H1 (cell line): Measurements from ENCODE around the gene COA3.

Source experiments
- EZH2 ChIP-seq: fragments of 200-600 bp; sonication (generic); IDR thresholded peaks from 2 replicates; pipeline ENCODE4 v1.7.1; 2012; ENCODE audit warnings: low read depth, mild to moderate bottlenecking, moderate library complexity, low read length, inconsistent platforms; ENCODE audit not compliant: severe bottlenecking
- TF ChIP-seq, protein P1 (sequence below), 3 experiments: IDR thresholded peaks; 1 replicate in 2 of 3; 2 replicates in 1 of 3; pipeline versions ENCODE4 v1.5.1 to v1.6.1; 2011; ENCODE audit warnings: low read length in 3 of 3, mild to moderate bottlenecking in 3 of 3, inconsistent platforms in 2 of 3, low read depth in 1 of 3, moderate library complexity in 1 of 3; ENCODE audit not compliant: insufficient read depth in 1 of 3; ENCODE audit errors: control extremely low read depth in 1 of 3

DNA sequence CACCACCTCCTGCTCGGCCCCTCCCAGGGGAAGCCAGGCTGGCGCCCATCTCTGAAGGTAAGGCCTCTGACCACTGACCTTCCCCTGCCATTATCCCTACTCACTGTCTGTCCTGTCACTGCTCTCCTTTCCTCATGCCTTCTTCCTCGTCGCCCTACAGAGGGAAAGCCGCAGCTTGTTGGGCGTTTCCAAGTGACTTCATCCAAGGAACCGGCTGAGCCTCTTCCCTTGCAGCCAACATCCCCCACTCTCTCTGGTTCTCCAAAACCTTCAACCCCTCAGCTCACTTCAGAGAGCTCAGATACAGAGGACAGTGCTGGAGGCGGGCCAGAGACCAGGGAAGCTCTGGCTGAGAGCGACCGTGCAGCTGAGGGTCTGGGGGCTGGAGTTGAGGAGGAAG, 3.0 kb downstream of the COA3 start:
- TF ChIP-seq EZH2, result no peak
- TF ChIP-seq, protein P1, sequence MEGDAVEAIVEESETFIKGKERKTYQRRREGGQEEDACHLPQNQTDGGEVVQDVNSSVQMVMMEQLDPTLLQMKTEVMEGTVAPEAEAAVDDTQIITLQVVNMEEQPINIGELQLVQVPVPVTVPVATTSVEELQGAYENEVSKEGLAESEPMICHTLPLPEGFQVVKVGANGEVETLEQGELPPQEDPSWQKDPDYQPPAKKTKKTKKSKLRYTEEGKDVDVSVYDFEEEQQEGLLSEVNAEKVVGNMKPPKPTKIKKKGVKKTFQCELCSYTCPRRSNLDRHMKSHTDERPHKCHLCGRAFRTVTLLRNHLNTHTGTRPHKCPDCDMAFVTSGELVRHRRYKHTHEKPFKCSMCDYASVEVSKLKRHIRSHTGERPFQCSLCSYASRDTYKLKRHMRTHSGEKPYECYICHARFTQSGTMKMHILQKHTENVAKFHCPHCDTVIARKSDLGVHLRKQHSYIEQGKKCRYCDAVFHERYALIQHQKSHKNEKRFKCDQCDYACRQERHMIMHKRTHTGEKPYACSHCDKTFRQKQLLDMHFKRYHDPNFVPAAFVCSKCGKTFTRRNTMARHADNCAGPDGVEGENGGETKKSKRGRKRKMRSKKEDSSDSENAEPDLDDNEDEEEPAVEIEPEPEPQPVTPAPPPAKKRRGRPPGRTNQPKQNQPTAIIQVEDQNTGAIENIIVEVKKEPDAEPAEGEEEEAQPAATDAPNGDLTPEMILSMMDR (IDR thresholded peaks at IDR 0.05; ENCODE audit: control extremely low read depth in 1 of 3, insufficient read depth in 1 of 3, low read depth in 1 of 3, low read length in 3 of 3), result no peak
